A204.1 (cell line): ENCODE results near the gene MAGI1.
"Not testable (repeated sequence)": the region's sequence is repeated elsewhere in the genome, so short reads cannot be mapped to it uniquely, and the experiment has no call there.

Experiments used
- FAIRE-seq: peaks from 2 replicates; lab custom pipeline; 2012; peaks lifted over from hg19 to GRCh38; lab: Jason Lieb, UNC

The MAGI1 gene

DNA sequence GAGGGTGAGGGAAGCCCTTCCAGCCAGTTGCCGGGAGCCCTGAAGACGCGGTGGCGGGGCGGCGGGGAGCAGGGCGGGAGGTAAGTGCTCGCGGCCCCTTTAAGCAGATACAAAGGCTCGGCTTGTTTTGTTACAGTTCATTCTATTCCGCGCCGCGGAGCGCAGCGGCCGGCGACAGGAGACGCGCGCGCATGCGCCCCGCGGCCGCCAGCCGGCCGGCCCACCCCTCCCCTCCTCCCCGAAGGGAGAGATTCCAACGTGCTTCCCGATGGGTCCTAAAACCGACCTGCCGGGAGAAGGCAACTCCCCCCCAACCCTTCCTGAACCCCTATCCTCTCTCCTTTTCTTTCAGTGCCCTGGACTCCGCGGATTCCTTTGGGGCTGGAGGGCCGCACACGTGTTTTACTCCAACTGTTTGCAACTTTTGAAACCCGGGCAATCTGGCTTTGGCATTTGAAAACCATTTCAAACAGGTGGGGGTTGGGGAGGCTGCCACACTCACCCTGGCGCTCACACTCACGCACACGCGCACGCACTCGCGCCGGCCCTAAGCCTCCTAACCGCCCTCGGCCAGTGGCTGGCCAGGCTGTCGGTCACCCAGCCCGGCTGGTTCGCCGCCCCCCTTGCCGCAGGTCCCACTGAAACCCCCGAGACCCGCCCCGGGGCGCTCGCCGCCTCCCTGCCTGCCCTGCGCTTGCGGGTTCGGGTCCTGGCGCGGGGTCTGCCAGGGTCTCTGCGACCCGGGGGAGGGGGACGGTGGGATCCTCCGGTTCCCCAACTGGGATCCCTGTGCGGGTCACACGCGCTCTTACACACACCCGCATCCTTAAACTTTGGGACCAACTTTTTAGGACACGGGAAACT, at the start of gene MAGI1:
Gene MAGI1 (minus strand): TSS at position 193 of the 864 bp plus-strand sequence. CDS start 610 bp downstream, outside the sequence.
- no peak for FAIRE-seq

- no peak for FAIRE-seq
These were observed 45.1 kb upstream of the MAGI1 start for GRCh38 chr3:66083784-66084213.

DNA sequence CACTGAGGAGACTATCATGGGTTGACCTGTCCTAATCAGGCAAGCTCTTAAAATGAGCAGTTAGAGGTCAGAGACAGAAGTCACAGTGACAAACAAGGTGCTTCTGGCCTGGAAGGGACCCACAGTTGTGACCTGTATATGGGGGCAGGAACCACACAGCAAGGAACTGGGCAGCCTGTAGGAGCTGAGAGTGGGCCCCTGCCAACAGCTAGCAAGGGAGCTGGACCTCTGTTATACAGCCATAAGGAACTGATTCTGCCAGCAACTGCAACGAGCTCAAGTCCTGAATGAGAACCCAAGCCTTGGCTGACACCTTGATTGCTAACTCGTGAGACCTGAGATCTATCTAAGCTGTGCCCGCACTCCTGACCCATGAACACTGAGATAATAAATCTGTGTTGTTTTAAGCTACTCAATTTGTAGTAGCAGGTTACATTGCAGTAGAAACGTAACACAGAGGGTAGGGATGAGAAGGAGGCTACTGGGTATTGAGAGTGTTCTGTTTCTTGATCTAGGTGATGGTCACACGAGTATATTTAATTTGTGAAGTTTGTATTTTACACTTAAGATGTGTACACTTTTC, 44.5 kb upstream of the MAGI1 start:
- FAIRE-seq = no peak

DNA sequence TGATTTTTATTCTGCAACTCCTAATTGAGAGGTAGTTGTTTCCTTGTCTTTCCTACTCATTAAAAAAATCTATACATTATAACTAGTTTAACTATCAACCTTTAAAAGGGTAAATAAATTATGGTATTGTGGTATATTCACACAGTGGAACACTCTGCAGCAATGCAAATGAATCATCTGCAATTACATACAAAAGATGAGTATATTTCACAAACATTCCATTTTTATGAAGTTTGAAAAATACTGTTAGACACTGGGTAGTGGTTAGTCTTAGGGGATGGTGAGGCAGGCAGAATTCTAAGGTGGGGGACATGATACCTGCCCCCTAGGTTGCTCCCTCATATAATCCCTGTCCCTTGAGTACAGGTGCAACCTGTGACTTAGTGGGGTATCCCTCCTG, 44.0 kb upstream of the MAGI1 start:
- FAIRE-seq = no peak

DNA sequence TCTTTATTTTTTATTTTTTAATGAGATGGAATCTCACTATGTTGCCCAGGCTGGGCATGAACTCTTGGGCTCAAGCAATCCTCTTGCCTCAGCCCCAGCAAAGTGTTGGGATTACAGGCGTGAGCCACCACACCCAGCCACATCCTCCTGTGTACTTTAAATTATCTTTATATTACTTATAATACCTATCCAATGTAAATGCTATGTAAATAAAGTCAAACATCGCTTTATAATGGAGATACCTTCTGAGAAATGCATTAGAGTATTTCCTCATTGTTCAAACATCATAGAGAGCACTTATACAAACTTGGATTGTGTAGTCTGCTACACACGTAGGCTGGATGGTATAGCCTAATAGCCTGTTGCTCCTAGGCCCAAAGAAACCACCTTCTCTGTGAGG, 41.4 kb upstream of the MAGI1 start:
- FAIRE-seq = no peak

- no peak for FAIRE-seq
These were observed 39.3 kb upstream of the MAGI1 start for GRCh38 chr3:66077973-66078372.

DNA sequence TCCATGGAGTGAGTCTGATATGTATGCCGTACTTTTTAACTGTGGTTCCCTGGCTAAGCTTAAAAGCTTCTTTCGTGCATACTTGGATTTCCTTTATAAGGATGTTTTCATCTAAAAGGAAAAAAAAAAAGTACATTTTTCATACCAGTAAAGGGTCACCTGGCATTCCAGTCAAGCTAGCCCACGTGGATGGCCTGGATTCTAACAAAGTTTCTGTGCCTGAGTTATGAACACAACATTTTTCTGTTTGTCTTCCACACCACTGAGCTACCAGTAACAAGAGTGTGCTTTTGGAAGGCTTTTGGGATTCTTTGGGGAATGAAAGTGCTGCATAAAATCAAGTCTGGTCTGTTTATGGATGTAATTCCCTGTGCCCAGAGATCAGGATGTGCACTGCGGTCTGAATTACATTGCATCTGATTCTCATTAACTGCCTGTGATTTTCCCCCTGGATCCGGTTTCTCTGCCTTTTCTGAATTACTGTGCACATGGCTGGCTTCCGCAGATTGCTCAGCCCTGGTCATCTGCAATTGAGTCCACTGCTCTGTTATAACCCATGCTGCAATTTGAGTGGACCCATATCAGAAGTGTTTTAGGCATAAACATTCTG, 38.2 kb upstream of the MAGI1 start:
- FAIRE-seq = no peak

DNA sequence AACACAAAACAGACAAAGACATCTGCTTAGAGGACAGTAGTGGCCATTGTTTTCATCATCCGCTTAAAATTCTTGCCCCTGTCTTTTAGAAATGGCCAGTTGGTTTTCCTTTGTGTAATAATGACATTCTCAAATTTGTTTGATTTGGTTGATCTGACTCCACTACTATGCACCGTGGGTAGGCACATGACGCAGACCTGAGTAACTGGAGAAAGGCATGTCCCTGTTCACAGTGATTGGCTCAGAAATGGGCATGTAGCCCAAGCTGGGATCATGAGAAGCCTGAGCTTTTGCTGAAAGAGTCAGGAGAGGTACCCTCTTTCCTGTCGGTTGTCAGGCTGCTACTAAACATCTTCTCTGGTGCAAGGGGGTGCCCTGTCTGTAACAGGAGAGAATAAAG, 36.6 kb upstream of the MAGI1 start:
- no peak for FAIRE-seq

GRCh38 chr3:66073464-66074141, 34.9 kb upstream of the MAGI1 start:
- FAIRE-seq = no peak

GRCh38 chr3:66068255-66068654, 29.5 kb upstream of the MAGI1 start:
- no peak for FAIRE-seq

DNA sequence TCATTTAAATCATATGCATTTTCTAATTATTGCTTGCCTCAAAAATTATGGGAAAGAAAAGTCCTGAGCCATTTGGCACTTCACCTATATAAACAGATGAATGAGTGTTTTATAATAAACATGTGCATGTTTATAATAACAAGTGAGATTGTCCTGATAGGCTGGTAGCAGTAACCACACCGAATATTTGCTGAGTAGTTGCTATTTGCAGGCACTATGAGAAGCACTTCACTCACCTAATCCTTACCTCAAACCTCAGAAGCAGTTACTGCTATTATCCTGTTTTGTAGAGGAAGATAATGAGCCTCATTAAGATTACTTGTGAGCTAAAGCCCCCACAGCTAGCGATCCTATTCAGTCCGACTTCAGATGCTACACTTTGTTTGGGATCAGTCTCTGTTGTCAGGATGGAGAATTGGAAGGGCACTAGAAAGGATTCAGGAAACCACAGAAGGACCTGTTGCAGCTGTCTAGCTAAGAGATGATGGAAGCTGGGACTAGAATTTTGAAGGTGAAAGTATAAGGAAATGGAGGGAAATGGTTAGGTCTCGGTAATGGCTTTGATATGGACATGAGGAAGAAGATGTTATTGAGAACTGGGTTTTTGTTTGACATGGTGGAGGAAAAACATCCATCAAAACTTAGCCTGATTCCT, 28.4 kb upstream of the MAGI1 start:
- no peak for FAIRE-seq

DNA sequence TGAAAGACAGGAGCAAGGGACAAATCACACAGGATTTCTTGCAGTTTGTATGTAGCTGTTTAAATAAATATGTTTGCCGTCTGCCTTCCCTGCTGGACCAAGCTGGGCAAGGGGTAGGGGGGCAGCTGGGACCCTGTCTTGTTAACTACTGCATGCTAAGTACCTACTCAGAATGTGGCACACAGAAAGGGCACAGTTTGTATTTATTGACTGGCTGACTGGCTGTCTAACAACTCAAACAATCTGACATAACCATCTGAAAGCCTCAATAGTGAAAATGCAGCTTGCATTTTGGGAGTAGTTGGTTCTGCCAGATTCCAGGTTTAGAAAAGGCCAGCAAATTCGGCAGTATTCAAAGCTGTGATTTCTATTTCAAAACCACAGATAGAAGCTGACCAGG, 16.6 kb upstream of the MAGI1 start:
- no peak for FAIRE-seq

DNA sequence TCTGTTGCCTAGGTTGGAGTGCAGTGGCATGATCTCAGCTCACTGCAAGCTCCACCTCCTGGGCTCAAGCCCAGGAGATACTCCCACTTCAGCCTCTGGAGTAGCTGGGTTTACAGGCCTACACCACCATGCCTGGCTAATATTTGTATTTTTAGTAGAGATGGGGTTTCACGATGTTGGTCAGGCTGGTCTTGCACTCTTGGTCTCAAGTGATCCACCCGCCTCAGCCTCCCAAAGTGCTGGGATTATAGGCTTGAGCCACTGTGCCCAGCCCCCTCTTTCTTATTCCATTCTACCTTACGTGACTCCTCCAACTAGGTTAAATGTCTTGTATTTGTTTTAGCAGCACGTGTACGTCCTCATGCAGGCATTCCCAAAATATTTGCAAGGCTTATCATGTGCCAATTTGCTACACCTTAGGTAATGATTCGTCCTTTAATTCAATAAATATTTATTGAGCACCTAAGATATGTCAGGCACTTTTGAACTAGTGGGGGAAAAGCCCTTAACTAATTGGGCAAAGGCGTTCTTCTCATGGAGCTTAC, 14.9 kb upstream of the MAGI1 start:
- no peak for FAIRE-seq

- no peak for FAIRE-seq
These were observed 14.2 kb upstream of the MAGI1 start for GRCh38 chr3:66052721-66053549.

DNA sequence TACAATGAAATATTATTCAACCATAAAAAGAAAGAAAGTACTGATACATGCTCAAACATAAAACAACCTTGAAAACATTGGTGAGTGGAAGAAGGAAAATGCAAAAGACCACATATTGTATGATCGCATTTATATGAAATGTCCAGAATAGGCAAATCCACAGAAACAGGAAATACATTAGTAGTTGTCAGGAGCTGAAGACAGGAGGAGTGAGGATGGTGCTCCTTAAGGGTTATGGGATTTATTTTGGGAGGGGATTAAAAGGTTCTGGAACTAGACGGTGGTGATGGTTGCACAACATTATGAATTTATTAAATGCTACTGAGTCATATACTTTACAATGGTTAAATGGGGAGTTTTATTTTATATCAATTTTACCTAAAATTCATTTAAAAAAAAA, 12.1 kb upstream of the MAGI1 start:
- no peak for FAIRE-seq

- FAIRE-seq = no peak
These were observed 9.3 kb upstream of the MAGI1 start for GRCh38 chr3:66048051-66048395.

DNA sequence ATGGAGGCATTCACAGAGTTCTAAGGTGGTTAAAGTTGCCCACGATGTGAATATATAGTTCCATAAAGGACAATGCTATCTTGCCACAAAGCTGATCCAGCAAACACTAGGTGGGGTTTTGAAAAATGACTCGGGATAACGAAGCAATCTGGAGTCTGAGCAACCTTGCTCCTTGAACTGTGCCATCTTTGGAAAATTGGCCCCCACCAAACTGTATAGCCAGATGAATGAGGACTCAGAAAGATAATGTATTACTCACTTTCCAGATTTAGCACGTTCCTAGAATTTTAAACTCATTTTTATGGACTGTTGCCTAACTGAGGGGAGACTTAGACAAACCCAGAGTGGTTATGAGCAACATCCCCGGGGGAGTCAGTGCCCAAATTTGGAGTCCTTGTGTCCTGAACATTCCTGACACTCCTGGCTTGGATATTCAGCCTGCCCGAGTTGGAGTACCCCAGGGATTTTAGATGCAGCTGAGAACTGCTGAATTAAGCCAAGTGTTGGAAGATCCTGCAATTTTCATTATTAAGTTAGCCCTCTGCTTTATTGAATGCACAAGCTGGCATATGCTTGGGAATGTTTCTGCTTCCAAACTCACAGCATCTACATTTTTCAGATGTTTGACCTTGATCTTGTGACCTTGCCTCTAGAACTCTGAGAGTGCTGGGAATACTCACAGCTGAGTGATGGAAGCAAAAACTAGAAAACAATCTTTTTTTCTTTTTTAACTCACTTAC, 8.8 kb upstream of the MAGI1 start:
- no peak for FAIRE-seq

DNA sequence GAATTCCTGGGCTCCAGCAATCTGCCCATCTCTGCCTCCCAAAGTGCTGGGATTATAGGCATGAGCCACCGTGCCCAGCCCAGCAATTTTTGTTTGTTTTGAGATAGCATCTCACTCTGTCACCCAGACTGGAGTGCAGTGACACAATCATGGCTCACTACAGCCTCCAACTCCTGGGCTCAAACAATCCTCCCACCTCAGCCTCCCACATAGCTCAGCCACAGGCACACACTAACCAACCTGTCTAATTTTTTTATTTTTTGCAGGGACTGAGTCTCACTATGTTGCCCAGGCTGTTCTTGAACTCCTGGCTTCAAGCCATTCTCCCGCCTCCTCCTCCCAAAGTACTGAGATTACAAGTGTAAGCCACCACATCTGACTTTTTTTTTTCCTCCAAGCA, 7.6 kb upstream of the MAGI1 start:
- FAIRE-seq = not testable (repeated sequence)

DNA sequence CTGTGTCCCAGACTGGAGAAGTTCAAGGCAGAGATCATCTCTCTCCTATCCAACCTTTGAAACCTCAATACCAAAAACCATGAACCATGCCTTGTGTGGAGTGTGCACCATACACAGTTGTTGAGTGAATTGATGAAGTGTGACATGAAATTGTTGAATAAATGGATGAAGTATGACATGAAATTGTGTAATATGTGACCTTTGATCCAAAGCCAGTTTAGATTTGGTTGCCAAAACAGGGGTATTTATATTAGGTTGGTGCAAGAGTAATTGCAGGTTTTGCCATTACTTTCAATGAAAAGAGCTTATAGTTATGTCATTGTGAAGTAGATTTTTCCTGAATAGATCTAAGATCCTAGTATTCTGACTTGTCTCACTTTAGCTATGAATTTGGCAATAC, 3.1 kb upstream of the MAGI1 start:
- FAIRE-seq = no peak

- FAIRE-seq = no peak
These were observed 2.4 kb upstream of the MAGI1 start for GRCh38 chr3:66041116-66041515.

- FAIRE-seq = no peak
These were observed 821 bp upstream of the MAGI1 start for GRCh38 chr3:66039590-66039887.
